HCT116 (cell line): ENCODE measurements around the gene OBSL1. TPM values are rescaled to one million over a fixed set of nuclear protein-coding genes. Genes with fewer than 3 reads are reported as not detected.

Experiments
- ATAC-seq: fragments of 200-7000 bp; cut with Tn5 transposase; 2 replicates; pipeline ENCODE4 v1.9.1; 2020; ENCODE audit warnings: mild to moderate bottlenecking, moderate library complexity
- BruUV-seq: library from RNA; stranded (reverse); fragments of 400-500 nt; replicated peaks from 2 replicates; lab custom pipeline; 2021; lab: Mats Ljungman, UMichigan
- CTCF ChIA-PET: fragments of 300-600 bp; sonication (Branson Sonifier 250); formaldehyde crosslinking; loops from one replicate; lab custom pipeline; 2021; ENCODE audit warnings: antibody characterized with exemption; lab: Charles Lee
- POLR2A ChIA-PET: fragments of 300-600, 350-600 bp; sonication (Branson Sonifier 250); formaldehyde crosslinking; loops from one replicate; lab custom pipeline; 2021; ENCODE audit warnings: antibody characterized with exemption; lab: Charles Lee
- RAD21 ChIA-PET, 2 experiments: fragments of 300-600 bp; sonication (Branson Sonifier 250); formaldehyde crosslinking; loops; one replicate each; lab custom pipeline; 2023; ENCODE audit warnings: low total read pairs in 2 of 2; ENCODE audit not compliant: uncharacterized antibody in 2 of 2, unreplicated experiment in 2 of 2, low non-redundant PET in 1 of 2; lab: Charles Lee
- DNase-seq: peaks from one replicate; pipeline ENCODE4 v3.0.0-alpha.2; 2010; ENCODE audit warnings: low read depth, low spot score
- H2AFZ ChIP-seq: fragments of 200-600 bp; shearing (Covaris generic), sonication (generic); 2 replicates; pipeline ENCODE4 v1.6.1; 2017; ENCODE audit warnings: low read depth, mixed run types, mixed read lengths, antibody characterized with exemption, low read length; ENCODE audit not compliant: poor library complexity, severe bottlenecking
- H3K27ac ChIP-seq: 2 replicates; pipeline ENCODE4 v1.5.1; 2012; ENCODE audit warnings: low read depth, low read length
- H3K27me3 ChIP-seq: fragments of 200-600 bp; sonication (generic); 2 replicates; pipeline ENCODE4 v1.6.1; 2016; ENCODE audit warnings: mixed run types, low read length, mixed read lengths; ENCODE audit not compliant: insufficient read depth
- H3K36me3 ChIP-seq, 2 experiments: fragments of 200-500 bp in 1 of 2; fragments of 200-600 bp in 1 of 2; sonication (Bioruptor generic) in 1 of 2; sonication (generic) in 1 of 2; 2 replicates each; pipeline versions ENCODE4 v1.5.1 to v1.6.1; 2014 to 2016; ENCODE audit warnings: low read length in 2 of 2, inconsistent platforms in 1 of 2, mixed read lengths in 1 of 2, mixed run types in 1 of 2; ENCODE audit not compliant: insufficient read depth in 2 of 2, control insufficient read depth in 1 of 2
- H3K4me1 ChIP-seq, 2 experiments: fragments of 200-600 bp in 1 of 2; sonication (generic) in 1 of 2; 2 replicates each; pipeline versions ENCODE4 v1.5.1 to v1.6.1; 2012 to 2017; ENCODE audit warnings: low read length in 2 of 2, inconsistent platforms in 1 of 2, mild to moderate bottlenecking in 1 of 2, mixed read lengths in 1 of 2, mixed run types in 1 of 2, moderate library complexity in 1 of 2; ENCODE audit not compliant: insufficient read depth in 2 of 2, control insufficient read depth in 1 of 2
- H3K4me2 ChIP-seq: fragments of 200-600 bp; sonication (generic); 2 replicates; pipeline ENCODE4 v1.6.1; 2017; ENCODE audit warnings: mixed run types, low read length, mixed read lengths
- H3K4me3 ChIP-seq, 2 experiments: fragments of 200-600 bp in 1 of 2; sonication (generic) in 1 of 2; replicated peaks in 1 of 2; 2 replicates each; pipeline ENCODE4 v1.5.1; 2011 to 2016; ENCODE audit warnings: low read length in 2 of 2, control low read depth in 1 of 2, low read depth in 1 of 2, mild to moderate bottlenecking in 1 of 2, mixed read lengths in 1 of 2, mixed run types in 1 of 2
- H3K79me2 ChIP-seq: fragments of 200-600 bp; sonication (generic); 2 replicates; pipeline ENCODE4 v1.6.1; 2017; ENCODE audit warnings: mild to moderate bottlenecking, mixed run types, low read length, moderate library complexity, mixed read lengths; ENCODE audit not compliant: insufficient read depth
- H3K9ac ChIP-seq: fragments of 200-600 bp; sonication (generic); 2 replicates; pipeline ENCODE4 v1.6.1; 2016; ENCODE audit warnings: low read length, mixed read lengths
- H3K9me2 ChIP-seq: fragments of 200-600 bp; sonication (generic), shearing (Covaris generic); 2 replicates; pipeline ENCODE4 v1.6.1; 2017; ENCODE audit warnings: mixed run types, mild to moderate bottlenecking, moderate library complexity; ENCODE audit not compliant: insufficient read depth
- H3K9me3 ChIP-seq, 2 experiments: fragments of 200-500 bp in 1 of 2; fragments of 200-600 bp in 1 of 2; sonication (Bioruptor generic) in 1 of 2; sonication (generic) in 1 of 2; 2 replicates each; pipeline ENCODE4 v1.6.1; 2014 to 2017; ENCODE audit warnings: low read length in 2 of 2, mixed read lengths in 2 of 2, inconsistent platforms in 1 of 2, low read depth in 1 of 2, mild to moderate bottlenecking in 1 of 2, mixed run types in 1 of 2, moderate library complexity in 1 of 2; ENCODE audit not compliant: control insufficient read depth in 1 of 2, insufficient read depth in 1 of 2
- H4K20me1 ChIP-seq: fragments of 200-600 bp; sonication (generic), shearing (Covaris generic); 2 replicates; pipeline ENCODE4 v1.6.1; 2017; ENCODE audit warnings: mixed run types, mild to moderate bottlenecking, moderate library complexity; ENCODE audit not compliant: insufficient read depth
- CBX3 ChIP-seq: IDR thresholded peaks from 2 replicates; pipeline ENCODE4 v1.6.1; 2012; ENCODE audit warnings: low read depth
- CEBPB ChIP-seq: IDR thresholded peaks from 2 replicates; pipeline ENCODE4 v1.6.1; 2012; ENCODE audit warnings: low read depth
- EZH2phosphoT487 ChIP-seq: fragments of 200-600 bp; IDR thresholded peaks from 2 replicates; pipeline ENCODE4 v1.6.1; 2018; ENCODE audit warnings: antibody characterized with exemption, borderline replicate concordance
- JUND ChIP-seq: IDR thresholded peaks from 2 replicates; pipeline ENCODE4 v1.6.1; 2012
- POLR2AphosphoS5 ChIP-seq: IDR thresholded peaks from 2 replicates; pipeline ENCODE4 v1.6.1; 2011; ENCODE audit warnings: mild to moderate bottlenecking, low read depth, low read length, moderate library complexity
- RAD21 ChIP-seq: IDR thresholded peaks from 2 replicates; pipeline ENCODE4 v1.6.1; 2012; ENCODE audit warnings: low read depth, mild to moderate bottlenecking
- SIN3A ChIP-seq: IDR thresholded peaks from 2 replicates; pipeline ENCODE4 v1.6.1; 2012; ENCODE audit warnings: low read depth
- YY1 ChIP-seq: IDR thresholded peaks from 2 replicates; pipeline ENCODE4 v1.6.1; 2011; ENCODE audit warnings: low read length, low read depth, moderate library complexity, mild to moderate bottlenecking; ENCODE audit not compliant: insufficient replicate concordance; ENCODE audit errors: extremely low read depth
- intact Hi-C: fragments of 100-400 bp; cut with micrococcal nuclease; formaldehyde crosslinking; loops from 2 replicates; pipeline ENCODE4 v1.10.0; 2022
- total RNA-seq: library from RNA; stranded (reverse); gene quantifications from one replicate; pipeline ENCODE4 v1.2.1, GENCODE V29; 2021; ENCODE audit not compliant: unreplicated experiment
- TF ChIP-seq, protein P1 (sequence below): IDR thresholded peaks from 2 replicates; pipeline ENCODE4 v1.6.1; 2011; ENCODE audit warnings: mild to moderate bottlenecking, low read length, moderate library complexity; ENCODE audit not compliant: insufficient replicate concordance; ENCODE audit errors: extremely low read depth

Gene OBSL1
- total RNA-seq, 1 experiment from 2014 or later, result 45.2 TPM

DNA sequence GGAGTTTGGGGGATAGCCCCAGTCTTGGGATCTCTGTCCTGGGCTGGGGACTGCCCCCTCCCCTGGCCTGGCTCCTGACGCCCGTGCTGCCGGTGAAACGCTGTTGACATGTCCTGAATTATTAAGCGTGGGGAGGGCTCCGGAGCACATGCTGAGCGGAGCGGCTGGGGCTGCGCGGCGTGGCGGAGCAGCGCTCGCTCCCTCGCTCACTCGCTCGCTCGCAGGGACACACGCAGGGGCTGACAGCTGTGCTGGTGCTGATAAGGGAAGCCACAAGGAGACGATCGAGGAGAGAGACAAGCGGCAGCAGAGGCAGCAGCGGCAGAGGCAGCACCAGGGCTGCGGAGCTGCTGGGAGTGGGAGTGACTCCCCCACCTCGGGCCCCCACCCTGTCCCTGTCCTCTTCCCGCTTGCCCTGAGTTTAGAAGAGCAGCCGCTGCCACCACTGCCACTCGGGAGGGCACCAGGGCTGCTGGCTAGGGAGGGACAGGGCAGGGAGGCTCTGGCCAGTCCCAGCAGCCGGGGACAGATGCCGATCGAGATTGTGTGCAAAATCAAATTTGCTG lies 57.1 kb downstream of the OBSL1 start, which contains the start of gene ASIC4:
ASIC4 (plus strand) TSS at position 287 of the 566 bp plus-strand sequence; CDS start at position 530, 243 bp downstream.
- Histone ChIP-seq H2AFZ (no peak within 1 kb of the TSS), H3K4me3 (no peak within 1 kb of the TSS), H3K9ac (no peak within 1 kb of the TSS), H4K20me1 (no peaks in the 10 kb centered on the region), H3K79me2 (no peaks in the 10 kb centered on the region), H3K27ac (no peak within 1 kb of the TSS), H3K9me3 (no peaks in the 10 kb centered on the region), H3K9me2 (no peaks in the 10 kb centered on the region), H3K4me1 (peaks cover 0 to 29% of the 10 kb centered on the region in 2 experiments; a peak in 2 of 4 replicates), H3K4me2 (no peak within 1 kb of the TSS), H3K27me3 (no peaks in the 10 kb centered on the region), H3K36me3 (no peaks in the 10 kb centered on the region)
- intact Hi-C loops, result no loop called here
- no TSS peak for BruUV-seq
- RAD21 ChIA-PET, result no interaction called here
- ATAC-seq (no peak), DNase-seq (no peak)
- TF ChIP-seq YY1 (no peak), EZH2phosphoT487 (no peak), JUND (no peak), POLR2AphosphoS5 (no peak), RAD21 (no peak), CBX3 (no peak), CEBPB (no peak), SIN3A (no peak)
- TF ChIP-seq, protein P1, sequence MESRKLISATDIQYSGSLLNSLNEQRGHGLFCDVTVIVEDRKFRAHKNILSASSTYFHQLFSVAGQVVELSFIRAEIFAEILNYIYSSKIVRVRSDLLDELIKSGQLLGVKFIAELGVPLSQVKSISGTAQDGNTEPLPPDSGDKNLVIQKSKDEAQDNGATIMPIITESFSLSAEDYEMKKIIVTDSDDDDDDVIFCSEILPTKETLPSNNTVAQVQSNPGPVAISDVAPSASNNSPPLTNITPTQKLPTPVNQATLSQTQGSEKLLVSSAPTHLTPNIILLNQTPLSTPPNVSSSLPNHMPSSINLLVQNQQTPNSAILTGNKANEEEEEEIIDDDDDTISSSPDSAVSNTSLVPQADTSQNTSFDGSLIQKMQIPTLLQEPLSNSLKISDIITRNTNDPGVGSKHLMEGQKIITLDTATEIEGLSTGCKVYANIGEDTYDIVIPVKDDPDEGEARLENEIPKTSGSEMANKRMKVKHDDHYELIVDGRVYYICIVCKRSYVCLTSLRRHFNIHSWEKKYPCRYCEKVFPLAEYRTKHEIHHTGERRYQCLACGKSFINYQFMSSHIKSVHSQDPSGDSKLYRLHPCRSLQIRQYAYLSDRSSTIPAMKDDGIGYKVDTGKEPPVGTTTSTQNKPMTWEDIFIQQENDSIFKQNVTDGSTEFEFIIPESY, result no peak
- POLR2A ChIA-PET, result interaction anchor here (1.0 kb wide), 1 partner anchor 16 kb away, joined by 4 read pairs; the partner anchor contains the start of gene GMPPA
- CTCF ChIA-PET, result no interaction called here
